Kidney (tissue), 14 donors: ENCODE results near the gene CCND2. TPM values are rescaled to one million over a fixed set of nuclear protein-coding genes. Genes with fewer than 3 reads are reported as not detected.

Experiments used
- DNase-seq, 5 donors: peaks; one replicate each; pipeline ENCODE4 v3.0.0-alpha.2; 2013 to 2020
- FAIRE-seq: peaks from 2 replicates; lab custom pipeline; 2012; peaks lifted over from hg19 to GRCh38; lab: Jason Lieb, UNC
- H3K27ac ChIP-seq, 2 donors: one replicate each; pipeline ENCODE4 v1.7.0; 2013; ENCODE audit warnings: low read depth in 2 of 2, low read length in 2 of 2, inconsistent platforms in 1 of 2
- H3K27me3 ChIP-seq: one replicate; pipeline ENCODE4 v1.7.1; 2013; ENCODE audit warnings: low read length, inconsistent platforms; ENCODE audit not compliant: control insufficient read depth, insufficient read depth
- H3K36me3 ChIP-seq, 3 donors: one replicate each; pipeline versions ENCODE4 v1.7.0 to v1.7.1; 2013; ENCODE audit warnings: low read length in 3 of 3, control low read depth in 1 of 3, inconsistent platforms in 1 of 3; ENCODE audit not compliant: insufficient read depth in 3 of 3, control insufficient read depth in 2 of 3
- H3K4me1 ChIP-seq, 3 donors: one replicate each; pipeline versions ENCODE4 v1.7.0 to v1.7.1; 2013; ENCODE audit warnings: low read length in 3 of 3, inconsistent platforms in 1 of 3, low read depth in 1 of 3; ENCODE audit not compliant: control insufficient read depth in 2 of 3, insufficient read depth in 2 of 3
- H3K4me3 ChIP-seq, 3 donors: one replicate each; pipeline versions ENCODE4 v1.7.0 to v1.8.1; 2013; ENCODE audit warnings: low read length in 3 of 3, control low read depth in 1 of 3, inconsistent platforms in 1 of 3
- H3K9ac ChIP-seq, 3 donors: one replicate each; pipeline versions ENCODE4 v1.7.0 to v1.7.1; 2013; ENCODE audit warnings: low read length in 3 of 3, control low read depth in 1 of 3, inconsistent platforms in 1 of 3
- H3K9me3 ChIP-seq, 3 donors: one replicate each; pipeline versions ENCODE4 v1.7.0 to v1.7.1; 2013; ENCODE audit warnings: low read length in 3 of 3, control low read depth in 1 of 3, inconsistent platforms in 1 of 3; ENCODE audit not compliant: control insufficient read depth in 2 of 3, insufficient read depth in 1 of 3
- CTCF ChIP-seq: IDR thresholded peaks from 3 replicates; pipeline ENCODE4 v1.5.1; 2012; ENCODE audit warnings: mild to moderate bottlenecking, moderate library complexity, borderline replicate concordance; ENCODE audit not compliant: insufficient read depth; ENCODE audit errors: extremely low read depth
- intact Hi-C: fragments of 100-400 bp; cut with DNase I; formaldehyde crosslinking; loops from one replicate; pipeline ENCODE4 v1.11.1; 2022
- polyA plus RNA-seq: library from polyadenylated mRNA; stranded (reverse); fragments of 350-450 nt; fragmentation: Illumina TruSeq; extraction: RNeasy Lipid Tissue Mini Kit (QIAGEN cat#74804); gene quantifications from one replicate; pipeline ENCODE4 v1.2.3, GENCODE V29; 2014; ENCODE audit warnings: low read depth, low replicate concordance; ENCODE audit not compliant: insufficient read depth
- total RNA-seq: library from RNA; stranded (reverse); fragmentation: NEBNext Ultra II Directional; extraction: Animal tissue kit (Norgen Biotek cat#: 25700); gene quantifications from one replicate; pipeline ENCODE4 v1.2.1, GENCODE V29; 2021
- donor health status: control.
- donor health status: control.
- donor health status: control.
- donor health status: control.
- donor health status: control.
- donor health status: DM: yes; HTN: yes; CAD: no.
- donor health status: Normal renal cell carcinoma (clear cell type).

The CCND2 gene
- total and polyA plus RNA-seq, 2 donors from 2014 or later, result 3.3 to 94.4 TPM

DNA sequence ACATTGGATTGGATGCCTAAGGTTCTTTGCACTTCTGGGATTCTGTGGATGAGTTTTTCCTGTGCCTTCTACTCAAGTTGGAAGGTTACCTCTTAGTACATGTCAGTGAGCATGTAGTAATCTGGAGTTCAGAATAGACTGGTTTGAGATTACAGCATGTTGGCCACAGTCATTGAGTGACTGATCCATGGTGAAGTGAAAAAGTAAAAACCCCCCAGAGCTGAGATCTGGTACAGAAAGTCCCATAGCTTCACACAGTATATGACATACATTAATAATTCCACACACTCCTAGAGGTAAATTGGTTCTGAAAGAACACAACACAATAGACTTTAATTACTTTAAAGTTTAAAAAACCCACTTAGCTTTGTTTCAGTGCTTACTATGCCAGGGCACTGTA is 11.9 kb upstream of the CCND2 start:
- no peaks in the 10 kb centered on the region for H3K36me3 ChIP-seq
- FAIRE-seq (no peak), DNase-seq (no peak)
- no peak overlapping the region for H3K9ac ChIP-seq
- H3K27me3 ChIP-seq, result peaks cover 3% of the 10 kb centered on the region
- H3K9me3 ChIP-seq, result peaks cover 0 to 5% (median 0%) of the 10 kb centered on the region in 3 donors
- H3K4me3 ChIP-seq, result no peak overlapping the region
- TF ChIP-seq CTCF, result no peak
- no peaks in the 10 kb centered on the region for H3K4me1 ChIP-seq
- H3K27ac ChIP-seq, result no peak overlapping the region
- intact Hi-C loops, result no loop called here

GRCh38 chr12:4265280-4265679 is 8.3 kb upstream of the CCND2 start:
- Histone ChIP-seq H3K27ac (no peak overlapping the region), H3K9me3 (no peaks in the 10 kb centered on the region), H3K27me3 (peaks cover 14% of the 10 kb centered on the region), H3K36me3 (no peaks in the 10 kb centered on the region), H3K9ac (no peak overlapping the region), H3K4me1 (peaks cover 0 to 7% (median 0%) of the 10 kb centered on the region in 3 donors), H3K4me3 (no peak overlapping the region)
- FAIRE-seq, result no peak
- TF ChIP-seq CTCF, result no peak
- no peak for DNase-seq
- intact Hi-C loops, result no loop called here

- DNase-seq (no peak), FAIRE-seq (no peak)
- no peak overlapping the region for H3K27ac ChIP-seq
Observed at GRCh38 chr12:4266990-4267389, 6.6 kb upstream of the CCND2 start.

More at GRCh38 chr12:4266990-4267389, 6.6 kb upstream of the CCND2 start:
- no peak for TF ChIP-seq CTCF
- H3K36me3 ChIP-seq, result no peaks in the 10 kb centered on the region
- H3K27me3 ChIP-seq, result peaks cover 17% of the 10 kb centered on the region
- peaks cover 0 to 14% (median 0%) of the 10 kb centered on the region in 3 donors for H3K4me1 ChIP-seq
- H3K9ac ChIP-seq, result no peak overlapping the region
- no peak overlapping the region for H3K4me3 ChIP-seq
- H3K9me3 ChIP-seq, result no peaks in the 10 kb centered on the region
- intact Hi-C loops, result no loop called here
